NCI-H510A treated with DMSO at 0.1 percent for 48 hours (cell line): ENCODE data around the gene ZBTB16.
"Not testable (repeated sequence)": the region's sequence is repeated elsewhere in the genome, so short reads cannot be mapped to it uniquely, and the experiment has no call there.

Experiments used
- DNase-seq: peaks from one replicate; lab custom pipeline; 2025; lab: John Stamatoyannopoulos, UW

The ZBTB16 gene

DNA sequence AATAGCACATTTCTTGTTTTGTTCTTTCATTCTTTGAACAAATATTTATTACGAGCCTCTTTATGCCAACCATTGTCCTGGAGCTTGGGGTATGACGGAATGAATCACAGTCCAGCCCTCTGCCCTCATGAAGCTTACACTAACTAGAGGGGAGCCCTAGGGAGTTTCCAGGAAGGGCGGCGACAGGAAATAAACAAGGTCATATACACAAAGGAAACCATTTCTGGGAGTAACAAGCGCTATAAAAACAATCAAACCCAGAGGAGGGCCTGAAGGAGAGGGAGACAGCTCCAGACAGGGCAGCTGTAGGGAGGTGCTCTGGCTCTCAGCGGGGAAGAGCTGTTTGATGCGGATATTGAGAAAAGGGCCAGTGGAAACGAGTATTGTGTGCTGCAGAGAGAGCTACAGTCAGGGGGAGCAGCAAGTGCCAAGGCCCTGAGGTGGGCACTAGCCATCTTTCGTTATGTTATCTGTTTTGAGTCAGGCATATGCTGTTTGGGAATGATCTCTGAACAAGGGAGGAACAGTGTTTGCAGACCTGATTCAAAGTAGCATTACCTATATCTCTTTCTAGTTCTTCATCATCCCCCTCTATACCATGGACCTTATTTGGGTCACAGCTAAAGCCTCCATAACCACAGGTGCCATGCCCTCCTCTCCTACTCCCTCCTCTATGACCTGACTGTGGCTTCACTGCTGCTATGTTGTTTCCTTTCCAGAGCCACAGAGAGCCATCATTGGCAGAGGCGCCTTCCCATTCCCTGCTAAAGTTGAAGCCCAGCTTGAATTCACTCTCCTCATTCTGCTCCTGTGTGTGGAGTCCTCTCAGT is 15.3 kb upstream of the ZBTB16 start:
- DNase-seq = no peak

DNA sequence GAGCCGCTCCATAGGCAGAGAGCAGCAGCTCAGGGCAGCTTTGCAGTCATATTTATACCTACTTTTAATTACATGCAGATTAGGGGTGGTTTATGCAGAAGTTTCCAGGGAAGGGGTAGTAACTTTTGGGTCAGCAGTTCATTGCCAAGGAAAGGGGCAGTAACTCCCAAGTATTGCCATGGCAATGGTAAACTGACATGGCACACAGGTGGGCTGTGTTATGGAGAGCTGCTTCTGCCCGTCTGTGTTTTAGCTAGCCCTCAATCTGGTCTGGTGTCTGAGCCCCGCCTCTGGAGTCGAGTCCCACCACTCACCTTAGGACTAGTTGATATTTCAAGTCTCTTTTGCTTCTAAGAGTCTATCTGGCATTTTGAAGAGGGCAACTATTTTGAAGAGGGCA is 12.2 kb upstream of the ZBTB16 start:
- DNase-seq = no peak

DNA sequence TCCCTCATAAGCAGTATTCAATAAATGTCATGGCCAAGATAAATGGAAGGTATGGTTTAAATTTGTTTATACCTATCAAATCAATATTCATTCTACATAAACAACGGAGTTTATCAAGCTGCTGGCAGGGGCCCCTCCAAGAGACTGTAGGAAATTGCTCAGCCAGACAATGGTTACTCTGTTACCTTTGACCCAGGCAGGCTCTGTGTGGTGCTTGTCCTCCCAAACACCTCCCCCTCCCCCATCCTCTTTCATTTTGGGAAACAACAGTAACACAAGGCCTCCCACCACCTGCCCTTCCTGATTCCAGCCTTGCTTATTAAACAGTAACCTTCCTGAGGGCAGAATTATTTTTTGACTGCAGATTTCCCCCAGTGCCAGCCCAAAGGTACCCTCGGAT is 10.5 kb upstream of the ZBTB16 start:
- no peak for DNase-seq

DNA sequence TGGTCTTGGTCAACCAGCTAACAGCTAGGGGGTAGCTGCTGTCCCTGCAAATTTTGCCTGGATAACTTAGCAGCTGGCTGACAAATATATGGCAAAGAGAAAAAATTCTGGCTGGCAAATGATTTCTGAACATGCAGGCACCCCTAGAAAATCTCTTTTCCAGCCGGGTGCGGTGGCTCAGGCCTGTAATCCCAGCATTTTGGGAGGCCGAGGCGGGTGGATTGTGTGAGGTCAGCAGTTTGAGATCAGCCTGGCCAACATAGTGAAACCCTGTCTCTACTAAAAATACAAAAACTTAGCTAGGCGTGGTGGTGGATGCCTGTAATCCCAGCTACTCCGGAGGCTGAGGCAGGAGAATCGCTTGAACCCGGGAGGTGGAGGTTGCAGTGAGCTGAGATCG is 9.7 kb upstream of the ZBTB16 start:
- not testable (repeated sequence) for DNase-seq

DNA sequence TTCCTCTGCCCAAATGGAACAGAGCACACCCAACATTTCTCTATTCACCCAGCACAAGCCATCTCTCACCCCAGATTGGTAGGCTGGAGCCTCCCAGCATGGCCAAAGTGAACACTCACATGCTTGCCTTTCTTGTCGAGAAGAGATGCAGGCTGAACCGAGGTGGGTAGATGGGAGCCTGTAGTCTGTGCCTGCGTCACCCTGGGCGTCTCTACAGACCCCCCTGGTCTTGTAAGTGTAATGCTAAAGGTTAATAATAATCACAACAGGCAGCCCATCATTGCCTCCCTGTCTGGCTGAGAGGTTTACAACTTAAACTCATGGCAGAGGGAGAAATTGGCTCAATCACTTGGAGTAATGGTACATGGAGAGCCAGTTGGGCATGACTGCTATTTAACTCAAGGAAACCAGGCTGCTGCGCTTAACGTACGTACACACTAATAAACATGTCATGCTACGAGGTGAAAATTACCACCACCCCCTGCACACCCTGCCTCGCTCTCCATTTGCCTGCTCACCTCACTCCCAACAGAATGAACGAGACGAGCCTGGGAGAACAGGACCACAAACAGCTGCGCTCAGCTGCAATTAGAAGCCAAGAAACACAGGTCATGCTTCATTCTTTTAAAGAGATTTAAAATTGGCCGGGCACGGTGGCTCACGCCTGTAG is 9.1 kb upstream of the ZBTB16 start:
- DNase-seq = no peak

DNA sequence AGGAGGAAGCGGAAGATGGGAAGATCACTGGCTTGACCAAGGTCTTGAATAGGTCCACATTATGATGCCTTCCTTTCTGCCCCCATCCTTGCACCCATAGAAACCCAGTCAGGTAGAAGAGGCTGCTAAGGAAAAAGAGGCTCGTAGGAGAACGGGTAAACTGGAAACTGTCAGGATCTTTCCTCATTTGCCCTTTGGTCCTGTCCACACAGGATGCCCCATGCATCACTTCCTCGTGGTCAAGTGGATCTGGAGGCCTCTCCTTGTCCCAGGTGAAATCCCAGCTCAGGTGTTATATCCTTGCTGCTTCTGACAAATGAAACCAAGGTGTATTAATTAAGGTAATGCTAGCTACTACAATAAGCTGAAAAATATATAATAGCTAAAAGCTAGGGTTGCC is 8.0 kb upstream of the ZBTB16 start:
- no peak for DNase-seq

DNA sequence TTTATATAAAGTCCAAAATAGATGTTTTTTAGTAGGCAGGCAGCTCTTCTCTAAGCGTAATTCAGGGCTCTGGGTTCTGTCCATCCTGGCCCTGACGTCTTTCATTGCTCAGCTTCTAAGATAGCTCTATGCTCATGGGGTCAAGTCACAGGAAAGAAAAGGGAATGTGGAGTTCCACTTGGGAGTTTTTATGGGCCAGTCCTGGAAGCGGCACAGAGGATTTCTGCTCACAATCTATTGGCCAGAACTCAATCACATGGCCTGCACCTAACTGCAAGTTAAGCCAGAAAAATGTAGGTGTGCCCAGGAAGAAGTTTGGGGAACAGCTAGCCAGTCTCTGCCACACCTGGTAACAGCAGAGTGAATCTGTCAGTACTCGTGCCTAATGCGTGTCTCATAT is 7.4 kb upstream of the ZBTB16 start:
- no peak for DNase-seq

DNA sequence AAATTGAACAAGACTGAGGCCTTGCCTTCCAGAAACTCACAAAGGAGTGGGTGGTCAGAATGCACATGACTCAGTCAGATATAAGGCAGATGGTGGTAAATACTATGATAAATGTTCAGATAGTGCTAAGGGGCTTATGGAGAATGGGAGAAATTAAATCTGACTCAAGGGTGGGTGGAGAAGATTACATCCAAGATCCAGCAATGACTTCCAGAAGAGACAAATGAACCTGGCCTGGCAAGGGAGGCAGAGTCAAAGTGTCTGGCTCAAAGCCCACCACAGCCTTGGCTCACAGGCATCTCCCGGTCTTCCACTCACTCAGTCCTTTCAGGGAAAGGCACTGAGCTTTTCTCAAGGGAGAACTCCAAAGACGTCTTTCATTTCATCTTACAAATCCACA is 6.1 kb upstream of the ZBTB16 start:
- no peak for DNase-seq

DNA sequence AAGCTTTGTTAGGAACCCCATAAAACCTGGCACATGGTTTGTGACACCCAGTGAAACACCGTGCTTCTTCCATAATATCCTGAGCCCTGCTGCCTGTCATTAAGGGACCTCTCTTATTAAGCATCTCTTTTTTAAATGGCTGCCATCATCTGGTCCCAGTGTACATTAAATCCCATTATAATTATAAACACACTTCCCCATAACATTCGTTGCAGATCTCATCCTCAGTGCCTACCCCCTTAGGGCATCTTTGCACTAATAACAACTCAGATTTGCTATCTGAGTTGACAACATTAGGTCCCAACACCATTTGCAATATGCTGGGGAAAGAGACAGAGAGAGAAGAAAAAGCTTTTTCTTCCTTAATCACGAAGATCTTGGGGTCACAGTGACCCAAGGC is 4.7 kb upstream of the ZBTB16 start:
- no peak for DNase-seq

DNA sequence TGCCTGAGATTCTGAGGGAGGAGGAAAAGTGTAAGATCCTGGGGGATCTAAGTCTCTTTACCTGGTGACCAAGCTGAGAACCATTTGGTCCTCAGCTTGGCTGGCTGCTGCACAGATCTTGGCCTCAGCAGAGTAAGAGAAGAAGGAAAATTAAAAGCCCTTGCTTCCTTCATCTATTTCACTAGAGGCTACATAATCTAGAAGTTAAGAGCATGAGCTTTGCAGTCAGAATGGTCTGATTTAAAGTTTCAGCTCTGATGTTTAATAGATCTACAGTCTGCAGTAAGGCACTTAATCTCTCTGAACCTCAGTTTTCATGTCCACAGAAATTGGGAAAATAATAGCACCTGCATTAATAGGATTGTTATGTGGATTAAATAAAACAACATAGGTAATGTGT is 3.1 kb upstream of the ZBTB16 start:
- no peak for DNase-seq

DNA sequence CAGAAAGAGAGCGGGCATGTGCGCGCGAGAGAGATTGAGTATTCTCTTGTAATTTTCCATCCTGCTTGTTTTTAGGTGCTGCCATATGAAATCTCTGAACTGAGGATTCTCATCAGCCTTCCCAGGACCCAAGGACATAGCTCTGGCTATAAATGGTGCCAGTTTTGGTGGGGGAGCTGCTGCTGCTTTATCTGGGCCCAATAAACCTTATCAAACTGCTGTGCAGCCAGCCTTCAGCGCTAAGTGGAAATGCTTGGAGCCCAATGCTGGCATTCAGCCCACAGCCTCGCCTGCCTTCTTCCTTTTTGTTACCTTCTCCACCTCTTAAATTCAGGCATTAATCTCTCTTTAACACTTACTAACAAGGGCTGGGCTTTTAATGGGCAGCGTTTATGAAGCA is 2.4 kb upstream of the ZBTB16 start:
- no peak for DNase-seq

DNA sequence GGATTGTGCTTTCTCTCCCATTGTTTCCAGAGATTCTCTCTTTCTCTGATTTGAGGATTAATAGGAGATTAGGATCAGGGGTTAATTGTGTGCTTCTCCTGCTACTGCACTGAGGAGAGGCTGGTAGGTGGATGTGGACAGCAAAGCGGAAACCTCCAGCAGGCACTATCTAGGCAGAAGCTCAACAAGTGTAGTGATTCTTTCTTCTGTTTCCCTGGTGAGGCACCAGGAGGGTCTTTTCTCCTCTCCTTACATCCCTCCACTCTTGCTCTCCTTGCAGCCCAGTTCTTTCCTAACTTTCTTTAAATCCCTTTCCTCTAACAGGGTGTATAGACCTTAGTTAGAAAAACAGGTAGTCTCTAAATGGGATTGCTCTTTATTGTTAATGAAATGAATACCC is 1.9 kb upstream of the ZBTB16 start:
- no peak for DNase-seq

DNA sequence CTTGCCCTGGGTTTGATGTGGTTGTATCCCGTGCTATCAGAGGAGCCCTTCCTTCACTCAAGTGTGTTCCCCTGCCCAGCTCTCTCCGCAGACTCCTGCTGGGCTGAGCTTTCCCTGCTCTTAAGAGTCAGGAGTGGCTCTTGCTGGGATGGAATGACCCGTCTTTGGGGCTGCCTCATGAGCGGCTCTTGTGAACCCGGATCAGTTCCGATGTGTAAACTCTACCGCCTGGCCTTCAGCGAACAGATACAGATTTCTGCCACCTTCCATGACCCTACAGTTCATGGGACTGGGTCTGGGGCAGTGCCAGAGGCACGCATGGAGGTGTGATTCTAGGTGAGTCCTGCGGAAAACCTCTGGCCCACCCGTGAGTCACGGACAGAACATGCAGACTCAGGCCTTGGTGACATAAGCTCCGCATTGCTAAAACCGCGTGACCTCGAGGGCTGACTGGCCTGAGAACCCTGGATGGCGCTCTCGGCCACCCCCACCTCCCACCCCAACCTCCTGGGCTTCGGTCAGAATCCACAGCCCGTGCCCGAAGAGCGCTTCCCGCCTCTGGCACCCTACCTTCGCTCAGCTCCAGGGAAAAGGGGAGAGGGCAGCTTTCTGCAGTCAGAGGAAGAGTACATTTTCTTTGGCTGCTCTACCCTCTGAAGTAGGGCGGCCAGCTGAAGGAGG is 1.3 kb upstream of the ZBTB16 start:
- DNase-seq = no peak

DNA sequence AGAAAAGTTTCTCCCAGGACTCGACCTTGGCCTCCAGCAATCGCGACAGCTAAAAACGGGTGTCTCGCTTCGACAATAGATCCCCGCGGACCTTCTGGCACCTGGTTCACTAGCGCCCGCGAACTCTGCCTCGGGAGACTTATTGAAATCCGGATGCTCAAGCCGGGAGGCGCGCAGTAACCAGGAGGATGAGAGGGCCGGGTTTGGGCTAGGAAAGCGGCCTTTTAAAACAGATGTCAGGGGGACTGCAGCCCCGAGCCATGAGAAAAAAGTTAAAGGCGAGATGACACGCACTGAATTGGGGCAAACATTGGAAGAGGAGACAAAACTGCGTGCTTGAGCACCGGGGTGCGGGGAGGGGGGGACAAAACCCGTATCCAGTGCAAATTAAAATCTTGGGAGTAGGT is 637 bp upstream of the ZBTB16 start:
- no peak for DNase-seq

DNA sequence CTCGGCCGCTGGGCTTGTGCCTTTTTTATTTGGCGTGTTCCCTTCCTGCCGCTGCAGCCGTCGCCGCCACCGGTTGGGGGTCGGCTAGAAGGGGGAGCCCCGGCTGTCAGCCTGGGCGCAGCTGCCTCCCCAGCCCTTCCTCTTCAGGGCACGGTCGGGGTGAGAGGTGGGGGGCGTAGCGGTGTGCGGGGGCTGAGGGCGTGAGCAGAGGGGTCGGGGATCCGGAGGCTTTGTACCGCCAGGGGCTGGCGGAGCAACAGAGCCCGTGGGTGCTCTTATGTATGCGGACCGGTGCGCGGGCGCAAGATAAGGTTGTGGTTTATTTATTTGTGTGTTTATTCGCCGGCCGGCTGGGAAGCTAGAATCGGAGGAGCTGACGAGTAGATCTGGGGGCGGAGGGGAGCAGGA is 477 bp downstream of the ZBTB16 start:
- DNase-seq = no peak

DNA sequence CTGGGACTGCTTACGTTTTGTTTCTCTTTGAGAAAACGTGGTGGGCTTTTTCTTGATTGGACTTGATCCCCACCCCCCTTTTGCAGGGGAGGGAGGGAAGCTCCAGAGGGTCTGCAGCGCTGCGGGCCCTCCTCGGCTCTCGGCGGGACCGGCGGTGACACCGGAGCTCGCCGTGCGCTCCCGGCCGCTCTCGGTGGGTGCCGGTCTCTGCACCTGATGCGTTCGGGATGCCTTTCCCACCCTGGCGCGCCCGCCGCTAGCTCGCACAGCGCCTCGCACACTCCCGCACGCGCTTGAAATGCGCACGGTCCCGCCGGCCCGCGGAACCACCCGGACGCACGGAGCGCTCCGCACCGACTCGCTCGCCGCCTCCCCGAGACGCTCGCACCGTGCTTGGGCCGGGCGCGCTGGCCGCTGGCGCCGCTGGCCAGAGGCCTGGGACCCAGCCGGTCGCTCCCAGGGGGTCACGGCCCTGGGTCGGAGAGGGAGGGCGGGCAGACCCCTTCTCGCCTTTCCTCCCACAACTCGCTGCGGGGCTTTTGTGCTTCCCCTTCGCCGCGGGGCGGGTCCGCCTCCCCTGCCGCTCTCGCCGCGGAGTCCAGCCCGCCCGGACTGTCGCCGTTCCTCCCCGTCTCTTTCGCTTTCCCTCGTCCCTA is 1.0 kb downstream of the ZBTB16 start:
- no peak for DNase-seq

DNA sequence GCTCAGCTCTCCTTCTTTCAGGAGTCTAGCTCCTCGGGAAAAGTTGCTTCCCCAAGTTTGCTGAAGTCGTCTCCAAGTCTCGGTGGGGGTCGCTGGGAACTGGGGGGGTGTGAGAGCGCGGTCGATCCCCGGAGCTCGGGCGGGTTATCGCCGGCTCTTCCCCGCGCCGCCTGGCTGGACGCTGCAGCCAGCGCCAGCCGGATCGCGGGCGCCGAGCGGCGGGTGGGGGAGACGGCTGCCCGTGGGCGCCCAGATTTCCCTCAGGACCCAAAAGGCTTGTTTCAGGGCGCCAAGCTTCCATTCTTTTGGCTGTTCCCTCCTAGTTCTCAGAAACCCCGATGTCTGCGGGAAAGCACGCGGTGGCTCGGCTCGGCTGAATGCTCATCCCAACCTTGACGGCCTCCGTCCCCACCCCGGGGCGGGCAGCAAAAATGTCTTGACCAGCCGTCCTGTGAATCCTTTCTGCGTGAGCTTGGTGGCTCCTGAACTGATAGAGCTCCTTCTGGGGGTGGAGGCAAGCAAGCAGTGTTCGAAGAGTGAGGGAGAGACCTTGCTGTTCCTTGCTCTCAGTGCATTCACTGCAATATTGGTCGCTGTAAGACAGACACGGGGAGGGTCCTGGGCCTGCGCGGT is 1.7 kb downstream of the ZBTB16 start:
- DNase-seq = no peak

DNA sequence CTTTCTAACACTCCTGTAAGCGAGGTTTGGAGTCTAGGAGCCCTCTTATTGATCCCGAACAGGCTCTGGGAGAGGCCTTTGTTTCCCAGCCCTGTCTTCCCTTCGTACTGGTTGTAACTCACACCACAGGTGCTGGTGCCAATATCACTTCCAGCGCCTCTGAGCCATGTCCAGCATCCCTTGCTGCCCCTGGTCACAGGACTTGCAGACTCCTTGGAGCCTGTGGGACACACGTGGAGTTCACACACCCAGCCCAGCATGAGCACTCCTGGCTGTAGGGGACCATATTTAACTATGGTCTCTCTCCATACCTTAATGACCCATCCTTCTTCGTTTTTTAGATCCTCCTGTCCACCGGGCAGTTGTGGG is 2.2 kb downstream of the ZBTB16 start:
- no peak for DNase-seq

DNA sequence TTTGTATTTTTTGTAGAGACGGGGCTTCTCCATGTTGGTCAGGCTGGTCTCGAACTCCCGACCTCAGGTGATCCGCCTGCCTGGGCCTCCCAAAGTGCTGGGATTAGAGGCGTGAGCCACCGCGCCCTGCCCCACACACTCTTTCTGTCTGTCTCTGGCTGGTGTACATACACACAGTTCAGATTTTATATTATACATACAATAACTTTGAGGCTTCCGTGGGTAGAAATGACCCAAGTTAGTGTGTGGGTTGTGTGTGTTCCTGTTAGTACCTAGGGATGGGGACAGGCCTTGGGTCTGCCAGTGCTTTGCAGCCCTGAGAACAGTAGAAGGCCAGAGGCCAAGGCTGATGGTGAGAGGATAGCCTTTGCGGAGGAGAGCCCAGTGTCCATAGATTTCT is 2.8 kb downstream of the ZBTB16 start:
- no peak for DNase-seq

DNA sequence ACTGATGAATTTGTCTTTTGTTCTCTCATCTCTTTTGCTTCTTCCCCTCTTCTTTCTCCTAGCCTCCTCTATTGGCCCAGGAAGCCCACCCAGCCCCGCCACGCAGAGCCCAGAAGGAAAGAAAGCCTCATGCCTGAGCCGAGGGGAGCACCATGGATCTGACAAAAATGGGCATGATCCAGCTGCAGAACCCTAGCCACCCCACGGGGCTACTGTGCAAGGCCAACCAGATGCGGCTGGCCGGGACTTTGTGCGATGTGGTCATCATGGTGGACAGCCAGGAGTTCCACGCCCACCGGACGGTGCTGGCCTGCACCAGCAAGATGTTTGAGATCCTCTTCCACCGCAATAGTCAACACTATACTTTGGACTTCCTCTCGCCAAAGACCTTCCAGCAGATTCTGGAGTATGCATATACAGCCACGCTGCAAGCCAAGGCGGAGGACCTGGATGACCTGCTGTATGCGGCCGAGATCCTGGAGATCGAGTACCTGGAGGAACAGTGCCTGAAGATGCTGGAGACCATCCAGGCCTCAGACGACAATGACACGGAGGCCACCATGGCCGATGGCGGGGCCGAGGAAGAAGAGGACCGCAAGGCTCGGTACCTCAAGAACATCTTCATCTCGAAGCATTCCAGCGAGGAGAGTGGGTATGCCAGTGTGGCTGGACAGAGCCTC is 3.8 kb downstream of the ZBTB16 start:
- no peak for DNase-seq

DNA sequence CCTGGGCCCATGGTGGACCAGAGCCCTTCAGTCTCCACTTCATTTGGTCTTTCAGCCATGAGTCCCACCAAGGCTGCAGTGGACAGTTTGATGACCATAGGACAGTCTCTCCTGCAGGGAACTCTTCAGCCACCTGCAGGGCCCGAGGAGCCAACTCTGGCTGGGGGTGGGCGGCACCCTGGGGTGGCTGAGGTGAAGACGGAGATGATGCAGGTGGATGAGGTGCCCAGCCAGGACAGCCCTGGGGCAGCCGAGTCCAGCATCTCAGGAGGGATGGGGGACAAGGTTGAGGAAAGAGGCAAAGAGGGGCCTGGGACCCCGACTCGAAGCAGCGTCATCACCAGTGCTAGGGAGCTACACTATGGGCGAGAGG is 4.3 kb downstream of the ZBTB16 start:
- DNase-seq = no peak

DNA sequence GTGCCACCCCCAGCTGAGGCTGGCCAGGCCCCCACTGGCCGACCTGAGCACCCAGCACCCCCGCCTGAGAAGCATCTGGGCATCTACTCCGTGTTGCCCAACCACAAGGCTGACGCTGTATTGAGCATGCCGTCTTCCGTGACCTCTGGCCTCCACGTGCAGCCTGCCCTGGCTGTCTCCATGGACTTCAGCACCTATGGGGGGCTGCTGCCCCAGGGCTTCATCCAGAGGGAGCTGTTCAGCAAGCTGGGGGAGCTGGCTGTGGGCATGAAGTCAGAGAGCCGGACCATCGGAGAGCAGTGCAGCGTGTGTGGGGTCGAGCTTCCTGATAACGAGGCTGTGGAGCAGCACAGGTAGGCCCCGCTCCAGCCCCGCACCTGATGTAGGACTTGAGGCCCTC is 4.7 kb downstream of the ZBTB16 start:
- DNase-seq = no peak
